K562 (cell line): Measurements from ENCODE around the gene HOXC10. TPM values are rescaled to one million over a fixed set of nuclear protein-coding genes. Genes with fewer than 3 reads are reported as not detected.

Experiments used
- ATAC-seq: fragments of 200-7000 bp; cut with Tn5 transposase; 3 replicates; pipeline ENCODE4 v1.9.1; 2020; ENCODE audit warnings: moderate library complexity
- BruUV-seq: library from RNA; stranded (reverse); fragments of 400-500 nt; replicated peaks from 2 replicates; lab custom pipeline; 2021; lab: Mats Ljungman, UMichigan
- CTCF ChIA-PET: fragments of 300-600 bp; formaldehyde crosslinking; extraction: SDS; loops from one replicate; lab custom pipeline; 2021; ENCODE audit warnings: low intra/inter-chr PET ratio; lab: Yijun Ruan, JAX
- POLR2A ChIA-PET: fragments of 300-600, 350-650 bp; sonication (Branson Sonifier 250); formaldehyde crosslinking; extraction: SDS; loops from one replicate; lab custom pipeline; 2021; ENCODE audit warnings: antibody characterized with exemption, inconsistent platforms; lab: Yijun Ruan, JAX
- DNase-seq, 4 experiments: peaks; one replicate each; pipeline versions ENCODE4 v3.0.0 to v3.0.0-alpha.2; 2011 to 2018; ENCODE audit warnings: low spot score in 3 of 4, mixed read lengths in 3 of 4; ENCODE audit errors: extremely low read depth in 1 of 4
- FAIRE-seq: peaks from 2 replicates; lab custom pipeline; 2011; peaks lifted over from hg19 to GRCh38; lab: Jason Lieb, UNC
- H2AFZ ChIP-seq: 2 replicates; pipeline ENCODE4 v1.6.0; 2011; ENCODE audit warnings: low read depth, low read length, control low read depth, inconsistent platforms
- H3K27ac ChIP-seq: fragments of 200-600 bp; 3 replicates; pipeline ENCODE4 v1.8.0; 2011; ENCODE audit warnings: low read depth, mild to moderate bottlenecking, control low read depth, inconsistent platforms, low read length, moderate library complexity, mixed read lengths; ENCODE audit errors: extremely low read depth
- H3K27me3 ChIP-seq, 2 experiments: fragments of 300-600 bp in 1 of 2; 2 replicates in 1 of 2; 3 replicates in 1 of 2; pipeline versions ENCODE4 v1.6.0 to v1.8.0; 2011; ENCODE audit warnings: inconsistent platforms in 2 of 2, low read length in 2 of 2, mild to moderate bottlenecking in 1 of 2, mixed read lengths in 1 of 2, moderate library complexity in 1 of 2; ENCODE audit not compliant: control insufficient read depth in 2 of 2, insufficient read depth in 2 of 2
- H3K36me3 ChIP-seq: fragments of 300-600 bp; 3 replicates; pipeline ENCODE4 v1.8.0; 2011; ENCODE audit warnings: mild to moderate bottlenecking, low read length, inconsistent platforms; ENCODE audit not compliant: control insufficient read depth, insufficient read depth
- H3K4me1 ChIP-seq, 2 experiments: fragments of 200-600 bp in 1 of 2; replicated peaks in 1 of 2; 2 replicates in 1 of 2; 3 replicates in 1 of 2; pipeline versions ENCODE4 v1.5.1 to v1.8.0; 2011; ENCODE audit warnings: inconsistent platforms in 2 of 2, low read length in 2 of 2, mild to moderate bottlenecking in 1 of 2, mixed read lengths in 1 of 2, moderate library complexity in 1 of 2; ENCODE audit not compliant: control insufficient read depth in 2 of 2, insufficient read depth in 2 of 2
- H3K4me2 ChIP-seq: 2 replicates; pipeline ENCODE4 v1.6.1; 2011; ENCODE audit warnings: low read length, control low read depth, inconsistent platforms, mixed read lengths; ENCODE audit not compliant: insufficient read depth
- H3K4me3 ChIP-seq: fragments of 200-600 bp; sonication (generic), shearing (Covaris generic); 2 replicates; pipeline ENCODE4 v1.5.1; 2016; ENCODE audit warnings: control low read depth, inconsistent platforms
- H3K79me2 ChIP-seq: fragments of 200-600 bp; 3 replicates; pipeline ENCODE4 v1.8.0; 2011; ENCODE audit warnings: low read length, inconsistent platforms; ENCODE audit not compliant: control insufficient read depth, insufficient read depth
- H3K9ac ChIP-seq, 2 experiments: 2 replicates each; pipeline versions ENCODE4 v1.6.0 to v1.6.1; 2011; ENCODE audit warnings: low read depth in 2 of 2, low read length in 2 of 2, control low read depth in 1 of 2, inconsistent platforms in 1 of 2, mild to moderate bottlenecking in 1 of 2, mixed read lengths in 1 of 2; ENCODE audit not compliant: insufficient read depth in 1 of 2
- H3K9me1 ChIP-seq: one replicate; pipeline ENCODE4 v1.6.0; 2011; ENCODE audit warnings: inconsistent platforms, mild to moderate bottlenecking, low read length, moderate library complexity; ENCODE audit not compliant: control insufficient read depth, insufficient read depth
- H3K9me3 ChIP-seq: replicated peaks from 2 replicates; pipeline ENCODE4 v1.5.1; 2011; ENCODE audit warnings: low read depth, low read length, inconsistent platforms; ENCODE audit not compliant: control insufficient read depth, insufficient read depth
- H4K20me1 ChIP-seq: replicated peaks from 2 replicates; pipeline ENCODE4 v1.6.1; 2011; ENCODE audit warnings: low read length, inconsistent platforms, mixed read lengths; ENCODE audit not compliant: control insufficient read depth, insufficient read depth
- CEBPG ChIP-seq, 3 experiments: fragments of 200-800 bp in 1 of 3; sonication (Bioruptor generic) in 1 of 3; sonication (generic) in 1 of 3; formaldehyde crosslinking in 1 of 3; IDR thresholded peaks in 2 of 3; conservative IDR thresholded peaks in 1 of 3; 2 replicates each; pipeline versions ENCODE4 v1.6.1 to v1.8.0; 2016 to 2022; ENCODE audit warnings: missing compliant biosample characterization in 2 of 3, missing genetic modification characterization in 2 of 3, mild to moderate bottlenecking in 1 of 3, missing genetic modification reagents in 1 of 3
- FUS ChIP-seq: fragments of 200-400 bp; formaldehyde crosslinking; optimal IDR thresholded peaks from 2 replicates; pipeline ENCODE3; 2017; ENCODE audit warnings: low read depth, low read length
- KDM1A ChIP-seq, 2 experiments: fragments of 450-650 bp; IDR thresholded peaks; 2 replicates each; pipeline ENCODE4 v1.6.1; 2016; ENCODE audit warnings: mild to moderate bottlenecking in 2 of 2
- RBM14 ChIP-seq: fragments of 200-400 bp; formaldehyde crosslinking; IDR thresholded peaks from 2 replicates; pipeline ENCODE4 v1.6.1; 2018; ENCODE audit warnings: low read depth, mild to moderate bottlenecking, low read length, moderate library complexity, borderline replicate concordance; ENCODE audit not compliant: insufficient read depth
- ZNF696 ChIP-seq: fragments of 250-450 bp; sonication (Bioruptor Pico); conservative IDR thresholded peaks from 2 replicates; pipeline ENCODE4 v1.4.0; 2020; ENCODE audit warnings: mild to moderate bottlenecking, moderate library complexity
- WGBS: fragments of 100-300 bp; shearing (Covaris generic); methylation state at CpG from one replicate; pipeline ENCODE4 v1.1.6; 2016; ENCODE audit warnings: low coverage, mixed read lengths; ENCODE audit not compliant: insufficient coverage; ENCODE audit errors: missing lambda C conversion rate; 5-methylcytosine and 5-hydroxymethylcytosine counted together
- in situ Hi-C: fragments of 300-500 bp; cut with MboI; formaldehyde crosslinking; loops from 4 replicates; pipeline ENCODE4 v1.15.0; 2018; ENCODE audit warnings: inconsistent platforms, mixed read lengths
- intact Hi-C: fragments of 100-400 bp; cut with micrococcal nuclease; formaldehyde crosslinking; loops from 2 replicates; pipeline ENCODE4 v1.14.2; 2022
- polyA plus RNA-seq, 8 experiments: library from polyadenylated mRNA; depleted of rRNA in 4 of 8; stranded (reverse) in 5 of 8; unstranded in 3 of 8; fragments of >200 nt; fragmentation: Nextera tagmentation in 2 of 8; fragmentation: Illumina TruSeq in 1 of 8; extraction: Ambion mirVana in 2 of 8; extraction: Trizol in 1 of 8; gene quantifications; 2 replicates each; pipeline versions ENCODE4 v1.2.1 to v1.2.3, GENCODE V29; 2011 to 2014; ENCODE audit warnings: inconsistent platforms in 1 of 8, missing spikeins in 1 of 8
- total RNA-seq, 7 experiments: library from RNA; depleted of rRNA in 6 of 7; stranded (reverse); fragments of >200 nt in 6 of 7; fragmentation: Illumina TruSeq in 2 of 7; extraction: Trizol in 2 of 7; gene quantifications; 2 replicates each; pipeline versions ENCODE4 v1.2.1 to v1.2.3, GENCODE V29; 2011 to 2021; ENCODE audit warnings: low replicate concordance in 1 of 7
- TF ChIP-seq, protein P1 (sequence below): fragments of 250-450 bp; sonication (Bioruptor Pico); IDR thresholded peaks from 2 replicates; pipeline ENCODE4 v1.8.0; 2022; ENCODE audit warnings: inconsistent platforms, mild to moderate bottlenecking, moderate library complexity, borderline replicate concordance
- TF ChIP-seq, protein P2 (sequence below): fragments of 250-450 bp; sonication (Bioruptor Pico); IDR thresholded peaks from 2 replicates; pipeline ENCODE4 v1.5.0; 2021; ENCODE audit warnings: mild to moderate bottlenecking, moderate library complexity
- TF ChIP-seq, protein P3 (sequence below), 2 experiments: fragments of 250-450 bp in 1 of 2; fragments of 450-650 bp in 1 of 2; sonication (Bioruptor Pico) in 1 of 2; IDR thresholded peaks; 2 replicates each; pipeline versions ENCODE4 v1.6.1 to v1.8.0; 2016 to 2021; ENCODE audit warnings: mild to moderate bottlenecking in 2 of 2, moderate library complexity in 2 of 2, missing compliant biosample characterization in 1 of 2, missing genetic modification characterization in 1 of 2

Gene HOXC10
- total and polyA plus RNA-seq, 9 of the 15 experiments (the other 6 are each of a cell fraction or from before 2014, with no cell fraction given), result 0.13 to 0.77 (median 0.35) TPM; not detected in 2

DNA sequence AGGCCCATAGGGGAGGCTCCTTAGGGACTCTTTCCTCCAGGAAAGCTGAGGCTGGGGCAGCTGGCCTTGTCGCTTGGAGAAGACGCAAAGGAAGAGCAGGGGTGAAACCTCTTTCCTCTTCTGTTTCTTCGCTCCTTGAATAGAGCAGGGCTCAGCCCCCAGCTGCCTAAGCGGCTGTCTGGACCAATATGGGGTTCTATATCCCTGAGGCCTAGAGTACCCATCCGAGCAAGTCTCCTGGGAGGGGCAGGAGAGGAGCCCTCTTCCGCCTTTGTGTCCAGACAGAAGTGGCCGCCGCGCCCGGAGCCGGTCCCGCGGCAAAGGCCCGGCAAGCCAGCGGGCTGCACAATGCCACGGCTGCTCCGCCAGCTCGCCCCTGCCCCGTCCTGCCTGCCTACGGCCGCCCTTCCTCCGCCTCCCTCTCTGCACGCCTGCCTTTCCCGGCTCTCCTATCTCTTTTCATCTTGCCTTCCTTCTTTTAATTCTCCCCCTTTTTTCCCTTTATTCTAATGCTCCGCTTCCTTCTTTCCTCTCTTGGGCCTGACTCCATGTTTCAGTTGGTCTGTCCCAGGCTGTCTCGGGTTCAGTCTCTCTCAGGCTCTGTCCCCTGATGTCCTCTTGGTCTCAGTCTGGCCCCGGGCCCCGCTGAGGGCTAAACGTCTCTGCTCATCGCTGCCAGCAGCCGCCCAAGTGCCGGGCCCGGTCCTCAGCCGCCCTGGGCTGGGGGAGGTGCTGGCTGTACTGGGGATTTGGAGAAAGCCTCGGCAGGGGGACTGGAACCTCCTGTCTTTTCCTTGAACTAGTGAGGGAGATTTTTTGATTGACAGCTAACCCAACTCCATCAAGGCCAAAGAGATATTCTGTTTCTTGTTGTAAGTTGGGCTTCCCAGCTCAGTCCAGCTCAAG, 12.5 kb downstream of the HOXC10 start:
- no TSS peak for BruUV-seq
- in situ Hi-C loops, result no loop called here
- POLR2A ChIA-PET, result interaction anchor here (0.5 to 5.6 kb wide), 11 partner anchors 10 to 402 kb away, joined by 3 to 43 read pairs (median 3); no protein-coding TSS in a partner anchor
- Histone ChIP-seq H3K27me3 (no peaks in the 10 kb centered on the region), H3K36me3 (no peaks in the 10 kb centered on the region), H4K20me1 (no peaks in the 10 kb centered on the region), H3K4me3 (no peak overlapping the region), H2AFZ (no peak overlapping the region), H3K4me1 (peaks cover 38 to 70% of the 10 kb centered on the region in 2 experiments), H3K9ac (peak overlapping the region in 1 of 2 experiments; percentile 70; a peak in 2 of 4 replicates), H3K4me2 (peak overlapping the region; percentile 6; the same call in 1 of the 2 replicates), H3K9me1 (no peaks in the 10 kb centered on the region), H3K9me3 (no peaks in the 10 kb centered on the region), H3K27ac (no peak overlapping the region), H3K79me2 (peaks cover 46% of the 10 kb centered on the region)
- 69% methylated on average over 30 of the region's 35 CpGs for WGBS
- peak; percentile 72 for FAIRE-seq
- no peak for ATAC-seq
- intact Hi-C loops, result no loop called here
- CTCF ChIA-PET, result no interaction called here
- DNase-seq, result no peak
- TF ChIP-seq, protein P1, sequence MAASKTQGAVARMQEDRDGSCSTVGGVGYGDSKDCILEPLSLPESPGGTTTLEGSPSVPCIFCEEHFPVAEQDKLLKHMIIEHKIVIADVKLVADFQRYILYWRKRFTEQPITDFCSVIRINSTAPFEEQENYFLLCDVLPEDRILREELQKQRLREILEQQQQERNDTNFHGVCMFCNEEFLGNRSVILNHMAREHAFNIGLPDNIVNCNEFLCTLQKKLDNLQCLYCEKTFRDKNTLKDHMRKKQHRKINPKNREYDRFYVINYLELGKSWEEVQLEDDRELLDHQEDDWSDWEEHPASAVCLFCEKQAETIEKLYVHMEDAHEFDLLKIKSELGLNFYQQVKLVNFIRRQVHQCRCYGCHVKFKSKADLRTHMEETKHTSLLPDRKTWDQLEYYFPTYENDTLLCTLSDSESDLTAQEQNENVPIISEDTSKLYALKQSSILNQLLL (CRISPR knock-in tag), result no peak
- TF ChIP-seq RBM14 (0 out of 2 replicates have a peak, but pooled peaks have one; percentile 45), CEBPG (CRISPR knock-in tag; IDR thresholded peaks at IDR 0.05) (no peak), CEBPG (tag; conservative IDR thresholded peaks at IDR 0.05 in 1 of 2, IDR thresholded peaks at IDR 0.05 in 1 of 2) (no peak), KDM1A (IDR thresholded peaks at IDR 0.05) (no peak), ZNF696 (CRISPR knock-in tag) (no peak), FUS (no peak)
- TF ChIP-seq, protein P2, sequence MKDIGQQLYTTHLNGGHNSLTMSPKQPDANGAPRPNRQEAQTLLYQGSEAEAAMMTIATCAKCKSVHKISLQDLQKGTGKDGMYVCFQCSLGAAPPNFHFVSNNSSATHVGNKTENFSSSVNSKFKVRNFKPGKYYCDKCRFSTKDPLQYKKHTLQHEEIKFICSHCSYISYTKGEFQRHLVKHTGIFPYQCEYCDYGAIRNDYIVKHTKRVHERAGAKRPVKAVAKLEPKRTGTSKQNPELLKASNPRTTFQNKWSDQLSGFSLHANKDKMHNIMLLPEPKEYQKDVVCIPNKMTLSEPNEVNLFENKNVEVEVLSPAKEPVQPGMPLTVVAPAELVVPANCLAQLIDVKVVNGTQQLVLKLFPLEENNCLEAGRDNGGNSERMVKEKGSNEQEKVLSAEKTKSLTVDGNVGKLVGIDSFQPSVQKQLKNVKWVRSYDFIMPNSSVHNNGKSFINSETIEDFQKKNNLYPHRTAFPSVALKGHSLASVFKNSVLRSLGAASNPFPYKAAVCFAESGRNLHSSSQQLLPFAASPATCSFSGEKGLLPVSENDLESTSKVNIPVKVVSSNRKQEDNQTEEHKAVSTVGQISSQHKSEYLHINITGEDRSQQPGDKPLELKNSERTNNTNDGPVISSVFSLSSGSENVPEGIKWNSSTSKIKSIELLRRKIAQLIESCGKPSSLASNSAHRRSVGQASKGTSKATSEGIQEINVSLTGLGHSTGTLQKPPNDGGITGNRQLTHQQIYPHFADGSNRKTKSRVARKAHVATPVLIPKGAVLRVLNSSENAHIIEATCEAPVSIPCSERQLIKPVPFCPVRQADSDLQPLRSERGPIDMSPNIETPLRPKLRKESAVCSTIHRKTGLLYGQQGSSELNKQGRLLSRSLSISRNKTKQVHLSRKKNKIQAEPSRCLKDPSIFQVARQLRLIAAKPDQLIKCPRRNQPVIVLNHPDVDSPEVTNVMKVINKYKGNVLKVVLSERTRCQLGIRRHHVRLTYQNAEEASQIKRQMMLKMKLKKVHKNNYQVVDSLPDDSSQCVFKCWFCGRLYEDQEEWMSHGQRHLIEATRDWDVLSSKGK (CRISPR knock-in tag), result no peak
- TF ChIP-seq, protein P3, sequence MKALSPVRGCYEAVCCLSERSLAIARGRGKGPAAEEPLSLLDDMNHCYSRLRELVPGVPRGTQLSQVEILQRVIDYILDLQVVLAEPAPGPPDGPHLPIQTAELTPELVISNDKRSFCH (CRISPR knock-in tag; IDR thresholded peaks at IDR 0.05), result no peak
- TF ChIP-seq, protein P3 (tag; IDR thresholded peaks at IDR 0.05), result no peak
